A673 (cell line): ENCODE data around the gene ALKAL2. TPM values are rescaled to one million over a fixed set of nuclear protein-coding genes. Genes with fewer than 3 reads are reported as not detected.

ENCODE experiments used
- BruUV-seq: library from RNA; stranded (reverse); fragments of 400-500 nt; replicated peaks from 2 replicates; lab custom pipeline; 2021; lab: Mats Ljungman, UMichigan
- CTCF ChIA-PET: fragments of 300-600 bp; sonication (Branson Sonifier 250); formaldehyde crosslinking; loops from one replicate; lab custom pipeline; 2022; ENCODE audit warnings: antibody characterized with exemption; lab: Charles Lee
- POLR2A ChIA-PET: fragments of 300-600 bp; sonication (Branson Sonifier 250); formaldehyde crosslinking; loops from one replicate; lab custom pipeline; 2022; ENCODE audit warnings: antibody characterized with exemption; ENCODE audit not compliant: low non-redundant PET; lab: Charles Lee
- DNase-seq: peaks from one replicate; pipeline ENCODE4 v3.0.0-alpha.2; 2015; ENCODE audit warnings: low spot score
- H3K27ac ChIP-seq: fragments of 200-600 bp; sonication (generic); 2 replicates; pipeline ENCODE4 v1.5.1; 2016; ENCODE audit warnings: mixed run types, low read depth, mild to moderate bottlenecking, mixed read lengths, antibody characterized with exemption, low read length; ENCODE audit not compliant: poor library complexity, severe bottlenecking
- H3K27me3 ChIP-seq: fragments of 200-600 bp; sonication (generic); replicated peaks from 2 replicates; pipeline ENCODE4 v1.6.1; 2017; ENCODE audit warnings: mixed run types, low read depth, mild to moderate bottlenecking, mixed read lengths, antibody characterized with exemption, low read length; ENCODE audit not compliant: insufficient read depth, poor library complexity
- H3K36me3 ChIP-seq: fragments of 200-600 bp; sonication (generic); 2 replicates; pipeline ENCODE4 v1.6.1; 2016; ENCODE audit warnings: mixed run types, mild to moderate bottlenecking, mixed read lengths, antibody characterized with exemption, low read length; ENCODE audit not compliant: insufficient read depth, poor library complexity, severe bottlenecking
- H3K4me1 ChIP-seq: fragments of 200-600 bp; sonication (generic); 2 replicates; pipeline ENCODE4 v1.6.1; 2017; ENCODE audit warnings: mixed run types, mild to moderate bottlenecking, mixed read lengths, antibody characterized with exemption, low read length; ENCODE audit not compliant: insufficient read depth, poor library complexity, severe bottlenecking
- H3K4me3 ChIP-seq: fragments of 200-600 bp; sonication (generic); 2 replicates; pipeline ENCODE4 v1.5.1; 2016; ENCODE audit warnings: low read depth, mixed run types, mild to moderate bottlenecking, mixed read lengths, low read length; ENCODE audit not compliant: poor library complexity, severe bottlenecking
- H3K9me3 ChIP-seq: fragments of 200-600 bp; sonication (generic); 2 replicates; pipeline ENCODE4 v1.6.1; 2016; ENCODE audit warnings: mixed run types, low read depth, mild to moderate bottlenecking, mixed read lengths, antibody characterized with exemption, low read length; ENCODE audit not compliant: poor library complexity, severe bottlenecking
- EZH2 ChIP-seq: fragments of 200-600 bp; sonication (generic); IDR thresholded peaks from 2 replicates; pipeline ENCODE4 v1.6.1; 2017; ENCODE audit warnings: borderline replicate concordance, low read depth, mild to moderate bottlenecking, mixed read lengths, antibody characterized with exemption, low read length; ENCODE audit not compliant: poor library complexity, severe bottlenecking
- intact Hi-C: fragments of 100-400 bp; cut with micrococcal nuclease; formaldehyde crosslinking; loops from one replicate; pipeline ENCODE4 v1.10.0; 2022; ENCODE audit not compliant: unreplicated experiment
- total RNA-seq: library from RNA; stranded (reverse); gene quantifications from 2 replicates; pipeline ENCODE4 v1.2.3, GENCODE V29; 2021
- TF ChIP-seq, protein P1 (sequence below): fragments of 300-800, 200-600 bp; sonication (generic); conservative IDR thresholded peaks from 2 replicates; pipeline ENCODE4 v1.5.1; 2017; ENCODE audit warnings: low read depth, mild to moderate bottlenecking, antibody characterized with exemption, low read length, moderate library complexity, mixed read lengths

Gene ALKAL2
- total RNA-seq, 1 experiment from 2014 or later: not detected

DNA sequence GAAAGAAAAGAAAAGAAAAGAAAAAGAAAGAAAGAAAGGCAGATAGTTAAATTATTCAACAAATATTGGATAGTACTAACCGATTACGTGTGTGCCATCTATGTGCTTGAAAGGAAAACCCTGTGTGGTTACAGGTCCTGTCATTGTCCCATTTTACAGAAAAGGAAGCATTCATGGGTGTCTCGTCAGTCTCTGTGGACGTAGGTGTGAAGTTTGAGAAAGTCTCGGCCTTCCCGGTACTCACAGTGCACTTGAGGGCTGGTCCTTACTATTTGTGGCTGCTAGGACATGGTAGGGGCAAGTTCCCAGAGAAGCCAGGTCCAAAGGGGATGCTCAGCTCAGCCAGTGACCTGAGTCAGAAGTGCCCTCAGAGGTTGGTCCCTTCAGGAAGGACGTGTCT, 43.3 kb downstream of the ALKAL2 start:
- Histone ChIP-seq H3K27ac (no peak overlapping the region), H3K4me1 (no peaks in the 10 kb centered on the region), H3K27me3 (no peaks in the 10 kb centered on the region), H3K9me3 (no peaks in the 10 kb centered on the region), H3K4me3 (no peak overlapping the region), H3K36me3 (no peaks in the 10 kb centered on the region)
- TF ChIP-seq, protein P1, sequence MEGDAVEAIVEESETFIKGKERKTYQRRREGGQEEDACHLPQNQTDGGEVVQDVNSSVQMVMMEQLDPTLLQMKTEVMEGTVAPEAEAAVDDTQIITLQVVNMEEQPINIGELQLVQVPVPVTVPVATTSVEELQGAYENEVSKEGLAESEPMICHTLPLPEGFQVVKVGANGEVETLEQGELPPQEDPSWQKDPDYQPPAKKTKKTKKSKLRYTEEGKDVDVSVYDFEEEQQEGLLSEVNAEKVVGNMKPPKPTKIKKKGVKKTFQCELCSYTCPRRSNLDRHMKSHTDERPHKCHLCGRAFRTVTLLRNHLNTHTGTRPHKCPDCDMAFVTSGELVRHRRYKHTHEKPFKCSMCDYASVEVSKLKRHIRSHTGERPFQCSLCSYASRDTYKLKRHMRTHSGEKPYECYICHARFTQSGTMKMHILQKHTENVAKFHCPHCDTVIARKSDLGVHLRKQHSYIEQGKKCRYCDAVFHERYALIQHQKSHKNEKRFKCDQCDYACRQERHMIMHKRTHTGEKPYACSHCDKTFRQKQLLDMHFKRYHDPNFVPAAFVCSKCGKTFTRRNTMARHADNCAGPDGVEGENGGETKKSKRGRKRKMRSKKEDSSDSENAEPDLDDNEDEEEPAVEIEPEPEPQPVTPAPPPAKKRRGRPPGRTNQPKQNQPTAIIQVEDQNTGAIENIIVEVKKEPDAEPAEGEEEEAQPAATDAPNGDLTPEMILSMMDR: no peak
- TF ChIP-seq EZH2: no peak
- intact Hi-C loops: no loop called here
- no TSS peak for BruUV-seq
- POLR2A ChIA-PET: no interaction called here
- no peak for DNase-seq
- CTCF ChIA-PET: no interaction called here

DNA sequence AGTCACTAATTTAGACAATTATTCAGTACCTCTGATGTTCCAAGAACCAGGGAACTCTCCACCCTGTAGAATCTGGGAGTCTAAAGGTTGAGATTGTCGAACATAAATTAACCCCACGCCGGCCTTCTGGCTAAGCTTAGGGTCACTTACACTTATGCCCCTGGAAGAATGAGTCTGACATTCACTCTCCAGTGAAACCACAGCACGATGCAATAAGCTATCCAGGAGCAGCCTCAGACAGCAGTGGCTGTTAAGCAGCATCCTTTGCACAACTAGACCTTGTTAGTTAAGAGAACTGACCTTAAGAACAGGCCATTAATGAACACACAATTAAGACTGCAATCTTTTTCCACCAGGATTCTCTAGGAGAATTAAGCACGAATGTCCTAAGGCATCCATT, 49.0 kb downstream of the ALKAL2 start:
- intact Hi-C loops: no loop called here
- no peak overlapping the region for H3K4me3 ChIP-seq
- no peak for DNase-seq
- no peaks in the 10 kb centered on the region for H3K4me1 ChIP-seq
- H3K36me3 ChIP-seq: no peaks in the 10 kb centered on the region
- POLR2A ChIA-PET: interaction anchor here (0.8 kb wide), 1 partner anchor 438 kb away, joined by 7 read pairs; the partner anchor contains the start of gene TMEM18
- no peaks in the 10 kb centered on the region for H3K27me3 ChIP-seq
- H3K9me3 ChIP-seq: no peaks in the 10 kb centered on the region
- TF ChIP-seq, protein P1: no peak
- no peak for TF ChIP-seq EZH2
- no peak overlapping the region for H3K27ac ChIP-seq
- no TSS peak for BruUV-seq
- CTCF ChIA-PET: no interaction called here

DNA sequence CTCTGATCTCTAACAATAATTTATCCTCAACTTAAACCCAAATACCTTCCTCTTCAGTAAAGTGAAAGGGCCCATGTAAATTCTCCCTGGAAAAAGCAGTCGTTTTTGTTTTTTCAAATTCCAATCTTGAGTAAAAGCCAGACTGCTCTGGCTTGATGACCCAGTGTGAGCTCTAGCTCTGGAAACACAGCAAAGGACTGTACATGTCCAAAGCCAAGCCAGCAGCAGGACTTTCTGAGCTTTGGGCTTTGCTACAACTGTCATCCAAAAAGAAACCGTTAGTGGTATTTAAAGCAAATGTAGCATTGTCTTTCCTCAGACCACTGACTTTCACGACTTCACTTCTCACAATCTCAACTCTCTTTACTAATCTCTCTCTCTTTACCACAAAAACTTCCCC, 49.5 kb downstream of the ALKAL2 start:
- H3K36me3 ChIP-seq: no peaks in the 10 kb centered on the region
- DNase-seq: no peak
- no peaks in the 10 kb centered on the region for H3K27me3 ChIP-seq
- TF ChIP-seq, protein P1: no peak
- no peak for TF ChIP-seq EZH2
- no TSS peak for BruUV-seq
- H3K4me3 ChIP-seq: no peak overlapping the region
- ChIA-PET CTCF (no interaction called here), POLR2A (interaction anchor here (0.8 kb wide), 1 partner anchor 439 kb away, joined by 7 read pairs; the partner anchor contains the start of gene TMEM18)
- no peaks in the 10 kb centered on the region for H3K9me3 ChIP-seq
- intact Hi-C loops: no loop called here
- no peaks in the 10 kb centered on the region for H3K4me1 ChIP-seq
- H3K27ac ChIP-seq: no peak overlapping the region
